ENCODE results near the gene GPR18.

GPR18 gene

GRCh38 chr13:99208185-99208584 is 50.0 kb downstream of the GPR18 start:
- no peak for DNase-seq (ENCODE audit: low read depth)

DNA sequence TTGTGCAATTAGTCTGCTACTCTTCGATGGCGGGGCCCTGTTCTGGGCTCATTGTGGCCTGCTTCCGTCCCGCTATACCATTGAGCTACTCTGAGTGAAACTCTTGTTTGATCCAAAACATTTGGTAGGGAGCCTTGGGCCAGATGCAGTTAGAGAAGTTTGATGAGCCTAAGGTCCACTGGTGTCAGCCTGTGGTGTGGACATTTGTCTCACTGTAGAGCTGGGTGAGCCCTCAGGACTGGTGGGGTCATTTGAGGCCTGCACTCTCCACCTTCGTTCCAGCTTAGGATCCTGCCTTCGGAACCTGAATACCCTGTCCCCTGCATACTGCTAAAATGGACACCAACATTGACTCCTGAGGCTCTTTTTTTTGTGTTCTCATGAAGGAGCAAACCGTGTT is 50.7 kb downstream of the GPR18 start:
- no peak for DNase-seq (ENCODE audit: low read depth)

GRCh38 chr13:99206873-99207272 is 51.3 kb downstream of the GPR18 start:
- no peak for DNase-seq (ENCODE audit: low read depth)

DNA sequence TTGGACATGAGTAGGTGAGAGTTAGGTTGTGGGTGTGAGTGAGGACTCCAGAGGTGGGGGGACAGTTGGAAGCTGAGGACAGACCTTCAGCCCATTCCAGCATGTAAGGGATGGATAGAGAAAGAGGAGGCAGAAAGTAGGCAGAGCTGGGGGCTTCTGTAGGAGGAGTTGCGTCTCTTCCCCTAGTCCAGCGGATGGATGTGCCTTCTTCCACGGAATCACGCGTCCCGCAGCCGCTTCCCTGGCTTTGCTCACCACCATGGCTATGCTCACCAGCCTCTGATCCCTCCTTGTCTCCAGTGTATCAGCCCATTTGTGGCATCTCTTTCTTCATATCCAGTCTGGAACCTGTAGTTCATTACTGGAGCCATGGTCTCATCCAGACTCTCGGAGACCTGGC is 52.0 kb downstream of the GPR18 start:
- DNase-seq (ENCODE audit: low read depth), result no peak

- no peak for DNase-seq (ENCODE audit: low read depth)
Measured at GRCh38 chr13:99205621-99206220, 52.5 kb downstream of the GPR18 start.
